Measurements from ENCODE around the gene TGM1.
A peak's percentile ranks its signal among the peaks of the same experiment; 100 is the strongest.

The TGM1 gene

DNA sequence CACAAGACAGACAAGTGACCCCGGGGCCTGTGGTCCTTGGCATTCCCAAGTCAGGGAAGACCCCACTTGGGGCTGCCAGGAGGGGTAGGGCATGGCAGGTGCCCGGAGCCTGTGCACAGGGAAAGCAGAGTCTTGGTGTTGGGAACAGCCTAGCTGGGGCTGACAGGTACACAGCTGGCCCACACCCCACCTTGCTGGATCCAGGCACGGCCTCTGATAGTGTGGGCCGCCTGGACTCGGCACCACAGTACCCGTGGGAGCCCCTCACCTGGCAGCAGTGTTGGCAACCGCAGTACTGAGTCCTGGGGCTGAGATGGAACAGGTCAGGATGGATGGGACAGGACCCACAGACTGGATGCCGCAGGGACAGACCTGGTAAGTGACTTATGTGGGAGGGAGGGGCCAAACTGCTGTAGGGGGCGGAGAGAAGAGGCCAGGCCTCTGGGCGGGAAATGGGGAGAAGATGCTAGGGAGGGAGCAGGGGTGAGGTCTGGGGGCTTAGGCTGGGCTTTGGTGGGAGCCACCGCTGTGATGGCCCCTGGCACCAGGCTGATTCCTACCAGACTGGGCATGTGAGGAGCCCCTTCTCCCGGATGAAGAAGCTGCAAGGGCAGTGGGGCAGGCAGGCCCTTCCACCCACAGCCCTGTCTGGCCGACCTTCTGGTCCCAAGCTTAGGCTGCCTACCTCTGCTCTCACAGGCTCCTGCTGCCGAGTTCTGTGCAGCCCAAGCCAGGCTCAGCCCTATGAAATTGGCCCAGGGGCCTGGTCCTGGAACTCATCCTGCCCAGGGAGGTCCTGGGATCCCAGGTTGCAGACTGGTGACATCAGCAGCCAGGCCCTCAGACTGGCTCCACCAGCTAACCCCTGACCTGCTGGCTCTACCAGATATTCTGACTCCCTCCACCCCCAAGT lies at the start of gene TGM1:
Gene TGM1 (minus strand): TSS at position 357 of the 913 bp plus-strand sequence. CDS start 825 bp downstream, outside the sequence.
- DNase-seq = no peak

DNA sequence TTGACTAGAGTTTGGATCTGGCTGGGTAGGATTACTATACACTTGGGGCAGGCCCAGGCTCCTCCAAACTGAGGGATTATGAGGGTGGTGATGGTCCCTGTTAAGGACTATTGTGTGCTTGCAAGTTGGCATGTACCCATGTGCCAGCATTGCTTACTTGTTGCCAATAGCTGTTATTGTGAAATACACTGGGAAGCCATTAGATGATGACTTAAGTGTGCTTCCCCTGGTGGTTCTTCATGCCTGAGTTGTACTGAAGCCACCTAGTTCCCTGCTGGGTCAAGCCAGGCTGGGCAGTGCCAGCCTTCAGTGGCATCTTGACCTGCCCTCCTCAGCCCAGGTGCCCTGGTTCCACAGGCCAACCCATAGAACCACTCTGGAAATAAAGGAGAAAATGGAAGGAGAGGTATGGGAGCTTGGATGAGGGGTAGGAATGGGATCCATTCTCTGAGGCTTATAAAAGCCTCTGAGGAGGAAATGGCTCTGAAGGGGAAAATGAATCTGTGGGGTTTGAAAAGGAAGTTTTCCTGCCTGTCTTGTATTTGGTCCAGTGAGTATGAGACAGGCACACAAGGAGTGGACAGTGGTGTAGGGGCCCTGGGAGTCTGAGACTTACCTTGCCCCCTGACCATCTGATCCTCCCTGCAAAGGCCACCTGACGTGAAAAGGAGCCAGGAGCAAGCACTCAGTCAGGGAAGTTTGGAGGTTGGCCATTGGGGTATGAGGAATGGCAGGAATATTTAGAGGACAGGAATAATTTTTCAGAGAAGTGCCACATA lies 49.0 kb upstream of the TGM1 start:
- DNase-seq = no peak

DNA sequence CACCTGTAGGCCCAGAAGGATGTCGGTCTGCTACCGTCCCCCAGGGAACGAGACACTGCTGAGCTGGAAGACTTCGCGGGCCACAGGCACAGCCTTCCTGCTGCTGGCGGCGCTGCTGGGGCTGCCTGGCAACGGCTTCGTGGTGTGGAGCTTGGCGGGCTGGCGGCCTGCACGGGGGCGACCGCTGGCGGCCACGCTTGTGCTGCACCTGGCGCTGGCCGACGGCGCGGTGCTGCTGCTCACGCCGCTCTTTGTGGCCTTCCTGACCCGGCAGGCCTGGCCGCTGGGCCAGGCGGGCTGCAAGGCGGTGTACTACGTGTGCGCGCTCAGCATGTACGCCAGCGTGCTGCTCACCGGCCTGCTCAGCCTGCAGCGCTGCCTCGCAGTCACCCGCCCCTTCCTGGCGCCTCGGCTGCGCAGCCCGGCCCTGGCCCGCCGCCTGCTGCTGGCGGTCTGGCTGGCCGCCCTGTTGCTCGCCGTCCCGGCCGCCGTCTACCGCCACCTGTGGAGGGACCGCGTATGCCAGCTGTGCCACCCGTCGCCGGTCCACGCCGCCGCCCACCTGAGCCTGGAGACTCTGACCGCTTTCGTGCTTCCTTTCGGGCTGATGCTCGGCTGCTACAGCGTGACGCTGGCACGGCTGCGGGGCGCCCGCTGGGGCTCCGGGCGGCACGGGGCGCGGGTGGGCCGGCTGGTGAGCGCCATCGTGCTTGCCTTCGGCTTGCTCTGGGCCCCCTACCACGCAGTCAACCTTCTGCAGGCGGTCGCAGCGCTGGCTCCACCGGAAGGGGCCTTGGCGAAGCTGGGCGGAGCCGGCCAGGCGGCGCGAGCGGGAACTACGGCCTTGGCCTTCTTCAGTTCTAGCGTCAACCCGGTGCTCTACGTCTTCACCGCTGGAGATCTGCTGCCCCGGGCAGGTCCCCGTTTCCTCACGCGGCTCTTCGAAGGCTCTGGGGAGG lies 47.9 kb upstream of the TGM1 start, which contains the start of gene LTB4R:
Gene LTB4R (plus strand): TSS at position 857 of the 959 bp plus-strand sequence. CDS start 4,150 bp downstream, outside the sequence.
- peak; percentile 80 to 85 for DNase-seq

DNA sequence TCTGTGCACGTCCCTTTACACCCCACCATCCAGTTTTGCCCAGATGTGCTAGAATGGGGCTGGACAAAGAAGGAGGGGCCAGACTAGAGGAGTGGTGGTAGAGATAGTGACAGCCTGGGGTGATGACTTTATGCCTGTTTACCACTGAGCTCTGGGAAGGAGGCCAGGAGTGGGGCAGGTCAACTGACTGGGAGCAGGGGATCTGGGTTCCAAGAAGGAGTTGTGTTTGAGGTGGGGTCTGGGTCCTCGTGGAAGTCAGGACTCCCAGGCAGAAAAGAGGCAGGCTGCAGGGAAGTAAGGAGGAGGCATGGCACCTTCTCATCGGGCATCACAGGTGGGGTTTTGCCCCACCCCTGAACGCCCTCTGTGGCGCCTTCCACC lies 47.3 kb upstream of the TGM1 start:
- DNase-seq = no peak

DNA sequence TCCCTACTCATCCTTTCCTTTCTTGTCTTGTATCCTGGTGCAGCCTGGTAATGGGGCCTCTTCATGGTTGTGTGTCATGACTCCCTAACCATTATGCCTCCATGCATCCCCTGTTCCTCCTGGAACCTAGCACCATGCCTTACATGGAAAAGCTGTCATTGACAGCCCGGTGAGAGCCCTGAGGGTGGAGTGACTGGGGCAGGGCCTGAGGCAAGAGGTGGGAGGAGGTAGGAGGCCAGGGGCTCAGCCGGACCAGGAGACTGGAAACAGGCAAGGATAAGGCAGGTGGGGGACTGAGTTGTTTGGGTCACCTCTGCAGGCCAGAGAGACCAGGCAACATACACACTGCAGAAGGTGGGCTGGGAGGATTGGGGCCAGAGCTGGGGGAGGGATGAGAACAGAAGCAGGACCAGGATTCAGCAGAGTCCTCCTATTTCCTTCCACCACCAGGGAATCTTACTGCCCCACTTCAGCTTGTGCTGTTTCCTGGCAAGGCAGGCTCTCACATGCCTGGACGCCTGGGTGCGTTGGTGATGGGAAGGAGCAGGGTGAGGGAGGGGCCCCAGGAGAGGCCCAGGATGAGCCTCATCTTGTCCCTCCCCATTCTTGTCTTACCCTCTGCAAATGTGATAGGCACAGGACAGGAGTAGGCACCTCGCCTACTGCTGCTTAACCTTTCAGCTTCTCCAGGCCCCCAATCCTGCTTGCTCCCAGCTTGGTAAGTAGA lies 46.7 kb upstream of the TGM1 start, which contains the start of gene LTB4R2:
Gene LTB4R2 (plus strand): TSS at position 603 of the 727 bp plus-strand sequence. CDS start 525 bp downstream, outside the sequence.
- DNase-seq = no peak

DNA sequence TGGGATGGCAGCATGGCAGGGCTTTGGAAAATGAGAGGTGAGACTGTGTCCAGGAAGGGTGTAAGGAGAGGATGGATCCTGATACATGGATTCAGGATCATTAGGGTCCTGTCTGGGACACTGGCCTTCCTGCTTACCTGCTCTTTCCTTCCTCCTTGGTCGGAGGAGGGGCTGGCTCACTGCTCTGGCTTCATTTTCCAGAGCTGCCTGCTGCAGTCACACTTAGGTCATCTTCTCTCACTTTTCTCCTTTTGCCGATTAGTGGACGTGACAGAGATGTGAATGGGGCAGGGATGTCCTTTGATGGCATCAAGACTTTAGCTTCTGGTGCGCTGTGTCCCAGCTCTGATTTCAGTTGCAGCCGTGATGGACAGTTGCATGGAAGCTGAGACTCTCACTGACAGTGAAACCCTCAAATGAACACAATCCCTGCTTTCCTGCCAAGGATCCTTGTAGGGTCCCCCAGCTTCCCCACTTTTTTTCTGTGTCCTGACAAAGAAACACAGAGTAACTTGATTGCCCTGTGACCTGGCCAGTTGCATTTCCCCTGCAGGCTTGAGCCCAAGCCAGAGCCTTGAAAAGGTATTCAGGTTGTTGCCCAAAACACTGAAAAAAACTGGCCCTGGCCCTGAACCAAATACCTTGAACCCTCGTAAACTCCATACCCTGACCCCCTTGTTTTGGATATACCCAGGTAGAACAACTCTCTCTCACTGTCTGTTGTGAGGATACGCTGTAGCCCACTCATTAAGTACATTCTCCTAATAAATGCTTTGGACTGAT lies 45.6 kb upstream of the TGM1 start:
- no peak for DNase-seq

DNA sequence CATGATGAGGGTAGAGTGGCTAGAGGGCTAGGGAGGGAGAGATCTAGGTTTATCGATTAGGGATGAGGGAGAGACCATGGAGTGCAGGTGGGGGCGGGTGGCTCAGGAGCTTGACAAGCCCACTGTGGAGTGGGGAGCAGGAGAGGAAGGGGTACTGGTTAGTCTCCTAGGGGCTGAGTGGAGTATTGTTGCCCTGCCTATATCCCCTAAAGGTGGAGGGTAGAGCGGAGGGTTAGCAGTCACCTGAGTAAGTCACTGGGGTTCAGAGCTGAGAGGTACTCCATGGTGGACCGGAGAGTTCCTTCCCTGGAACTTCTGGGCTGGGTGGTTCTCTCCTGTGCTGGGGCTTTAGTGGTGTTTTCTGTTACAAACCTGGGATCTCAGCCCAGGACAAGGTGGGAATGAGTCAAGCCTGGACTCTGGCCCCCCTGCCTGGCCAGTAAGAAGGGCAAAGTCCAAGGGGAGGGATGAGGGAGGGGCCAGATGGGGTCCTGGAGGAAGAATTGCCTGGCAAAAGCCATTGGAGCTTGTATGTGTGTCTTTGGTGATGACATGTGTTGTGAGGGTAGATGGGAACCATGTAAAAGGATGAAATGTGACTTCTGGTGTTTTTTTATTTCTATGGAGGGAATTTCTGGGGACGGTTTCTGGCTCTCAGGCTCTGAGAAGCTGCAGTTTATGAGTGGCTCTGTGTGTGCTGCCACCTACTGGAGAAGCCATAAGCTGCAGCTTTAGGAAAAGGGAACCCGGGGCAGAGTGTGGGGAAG lies 44.8 kb upstream of the TGM1 start, which contains the start of gene CIDEB:
Gene CIDEB (minus strand): TSS at position 403 of the 767 bp plus-strand sequence. CDS start 119 bp downstream, at position 284.
- peak; percentile 54 to 67 for DNase-seq

DNA sequence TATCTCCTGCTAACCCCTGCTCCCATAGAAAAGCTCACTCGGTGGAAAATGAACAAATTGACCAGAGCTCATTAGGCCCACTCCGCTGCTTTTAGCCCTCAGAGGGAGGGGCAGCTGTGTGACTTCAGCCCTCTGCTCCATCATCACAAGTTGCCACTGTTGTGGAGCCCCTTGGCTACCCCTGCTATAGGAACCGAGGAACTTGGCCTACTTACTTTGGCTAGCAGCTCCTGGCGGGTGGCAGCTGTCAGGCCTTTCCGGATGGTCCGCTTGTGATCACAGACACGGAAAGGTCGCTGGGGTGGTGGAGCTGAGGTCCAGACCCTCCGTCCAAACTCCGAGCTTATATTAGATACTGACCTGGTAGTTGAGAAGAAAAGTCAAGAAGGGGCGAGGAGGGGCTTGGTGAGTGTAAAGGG lies 44.2 kb upstream of the TGM1 start:
- DNase-seq = no peak

DNA sequence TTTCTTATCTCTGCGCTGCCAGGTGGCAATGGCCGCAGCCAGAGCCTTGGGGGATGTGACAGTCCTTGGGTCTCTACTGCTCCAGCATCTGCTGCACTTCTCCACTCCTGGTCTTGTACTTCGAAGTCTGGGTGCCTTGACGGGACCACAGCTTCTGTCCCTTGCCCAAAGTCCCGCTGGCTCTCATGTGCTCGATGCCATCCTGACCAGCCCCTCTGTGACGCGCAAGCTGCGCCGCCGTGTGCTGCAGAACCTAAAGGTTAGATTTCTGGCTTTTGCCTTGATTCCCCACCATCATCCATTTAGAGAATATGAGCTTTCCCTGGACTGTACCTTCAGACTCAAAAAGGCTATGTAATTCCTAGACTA lies 41.0 kb upstream of the TGM1 start:
- DNase-seq = no peak

DNA sequence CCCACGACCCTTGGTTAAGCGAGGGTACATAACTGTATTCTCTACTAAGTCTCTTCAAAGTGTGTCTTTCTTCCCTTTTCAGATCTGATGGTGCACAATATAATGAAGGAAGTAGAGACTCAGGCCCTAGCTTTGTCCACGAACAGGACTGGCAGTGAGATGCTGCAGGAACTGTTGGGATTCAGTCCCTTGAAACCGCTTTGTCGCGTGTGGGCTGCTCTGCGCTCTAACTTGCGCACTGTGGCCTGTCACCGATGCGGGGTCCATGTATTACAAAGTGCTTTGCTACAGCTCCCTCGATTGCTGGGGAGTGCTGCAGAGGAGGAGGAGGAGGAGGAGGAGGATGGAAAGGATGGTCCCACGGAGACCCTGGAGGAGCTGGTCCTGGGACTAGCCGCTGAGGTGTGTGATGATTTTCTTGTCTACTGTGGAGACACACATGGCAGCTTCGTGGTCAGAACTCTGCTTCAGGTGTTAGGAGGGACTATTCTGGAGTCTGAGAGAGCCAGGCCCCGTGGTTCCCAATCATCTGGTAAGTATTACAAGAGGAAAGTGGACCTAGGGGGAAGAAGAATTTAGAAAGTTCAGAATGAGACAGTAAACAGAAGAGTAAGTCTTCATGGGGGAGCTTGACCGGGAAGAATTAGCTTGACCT lies 37.5 kb upstream of the TGM1 start:
- no peak for DNase-seq

DNA sequence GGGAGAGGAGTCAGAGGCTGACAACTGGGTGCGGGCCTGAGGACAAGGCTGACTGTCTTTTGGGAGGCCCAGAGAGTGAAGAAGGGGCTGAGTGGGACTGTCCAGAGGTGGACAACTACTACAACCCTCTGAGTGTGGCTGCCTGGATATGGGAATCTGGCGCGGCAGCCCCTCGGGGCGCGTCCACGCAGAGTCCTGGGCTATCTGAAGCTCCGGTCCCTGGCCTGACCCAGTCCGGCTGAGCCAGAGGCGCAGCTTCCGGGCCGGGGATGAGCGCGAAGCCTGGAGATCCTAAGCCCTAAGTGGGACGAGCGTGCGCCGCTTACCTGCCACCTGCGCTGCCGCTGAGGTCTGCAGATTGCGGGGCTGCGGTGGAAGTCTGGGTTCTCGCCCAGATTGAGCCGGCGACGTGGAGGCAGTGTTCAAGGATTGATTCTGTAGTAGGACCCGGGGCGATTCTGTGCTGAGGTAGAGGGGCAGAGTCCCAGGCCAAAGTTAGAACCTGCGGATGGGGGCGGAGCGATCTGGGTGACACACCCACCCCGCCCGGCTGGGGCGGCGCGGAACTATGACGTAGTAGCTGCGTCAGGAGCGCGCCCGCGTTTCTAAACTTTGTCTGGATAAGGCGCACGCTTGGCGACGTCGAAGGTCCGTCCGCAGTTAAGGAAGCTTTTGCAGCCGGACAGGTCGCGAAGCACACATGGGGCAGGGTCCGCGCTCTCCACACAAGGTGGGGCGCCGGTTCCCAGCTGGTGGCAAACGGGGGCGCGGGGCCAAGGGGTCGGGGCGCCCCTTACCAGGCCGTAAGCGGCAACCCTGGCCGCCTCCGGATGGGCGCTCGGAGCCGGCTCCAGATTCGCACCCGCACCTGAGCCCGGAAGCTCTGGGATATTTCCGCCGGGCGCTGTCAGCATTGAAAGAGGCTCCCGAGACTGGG lies 36.5 kb upstream of the TGM1 start, which contains the start of the genes DHRS1 and NOP9:
Gene DHRS1 (minus strand): TSS at position 526 of the 937 bp plus-strand sequence. CDS start 674 bp downstream, outside the sequence.
Gene NOP9 (plus strand): TSS at position 596 of the 937 bp plus-strand sequence. CDS start 105 bp downstream, at position 701.
- DNase-seq = peak; percentile 77 to 80

DNA sequence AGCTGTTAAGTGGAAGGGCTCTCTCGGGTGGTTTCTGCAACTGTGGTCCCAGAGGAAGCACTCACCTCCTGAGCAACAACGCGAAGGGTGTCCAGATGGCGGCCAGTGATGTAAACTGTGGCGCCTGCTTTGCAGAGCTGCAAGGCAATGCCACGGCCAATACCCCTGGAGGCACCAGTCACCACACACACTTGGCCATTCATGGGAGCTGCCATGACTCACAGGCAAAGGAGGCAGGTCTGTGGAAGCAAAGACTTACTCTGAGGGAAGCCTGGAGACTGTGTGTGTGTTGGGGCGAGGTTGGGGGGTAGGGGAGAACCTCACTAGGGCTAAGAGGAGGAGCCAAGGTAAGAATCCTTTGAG lies 35.9 kb upstream of the TGM1 start:
- peak; percentile 9 to 31 for DNase-seq

DNA sequence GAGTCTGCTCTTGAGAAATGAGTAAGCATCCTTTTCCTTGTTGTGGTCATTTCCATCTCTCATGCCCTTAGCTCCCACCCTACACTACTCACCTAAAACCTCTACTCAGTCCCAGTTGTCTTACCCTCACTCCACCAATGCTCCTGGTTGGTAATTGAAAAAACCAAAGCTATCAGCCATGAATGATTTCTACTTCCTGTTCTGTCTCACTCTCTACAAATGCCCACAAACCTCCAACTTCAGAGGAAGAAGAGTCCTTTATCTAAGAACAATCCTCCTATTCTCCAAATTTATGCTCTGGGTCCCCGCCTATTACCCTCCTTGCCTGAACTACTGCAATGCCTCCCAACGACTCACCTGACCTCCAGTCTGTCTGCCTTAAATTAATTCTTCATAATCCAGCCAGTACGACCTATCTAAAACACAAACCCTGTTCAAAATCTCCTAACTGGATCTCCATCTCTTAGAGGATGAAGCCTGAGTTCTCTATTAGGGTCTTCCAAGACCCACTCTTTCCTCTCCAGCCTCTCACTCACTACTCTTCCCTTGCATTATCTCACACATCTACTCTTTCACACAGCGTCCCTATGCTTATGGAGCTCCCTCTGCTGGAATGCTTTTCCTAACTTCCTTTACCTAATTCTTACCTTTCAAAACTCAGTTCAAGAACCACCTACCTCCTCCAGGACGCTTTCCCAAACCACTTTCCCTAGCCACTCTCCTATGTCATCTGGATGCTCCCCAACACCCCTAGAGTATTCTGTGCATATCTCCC lies 34.4 kb upstream of the TGM1 start:
- DNase-seq = peak; percentile 43 to 47

DNA sequence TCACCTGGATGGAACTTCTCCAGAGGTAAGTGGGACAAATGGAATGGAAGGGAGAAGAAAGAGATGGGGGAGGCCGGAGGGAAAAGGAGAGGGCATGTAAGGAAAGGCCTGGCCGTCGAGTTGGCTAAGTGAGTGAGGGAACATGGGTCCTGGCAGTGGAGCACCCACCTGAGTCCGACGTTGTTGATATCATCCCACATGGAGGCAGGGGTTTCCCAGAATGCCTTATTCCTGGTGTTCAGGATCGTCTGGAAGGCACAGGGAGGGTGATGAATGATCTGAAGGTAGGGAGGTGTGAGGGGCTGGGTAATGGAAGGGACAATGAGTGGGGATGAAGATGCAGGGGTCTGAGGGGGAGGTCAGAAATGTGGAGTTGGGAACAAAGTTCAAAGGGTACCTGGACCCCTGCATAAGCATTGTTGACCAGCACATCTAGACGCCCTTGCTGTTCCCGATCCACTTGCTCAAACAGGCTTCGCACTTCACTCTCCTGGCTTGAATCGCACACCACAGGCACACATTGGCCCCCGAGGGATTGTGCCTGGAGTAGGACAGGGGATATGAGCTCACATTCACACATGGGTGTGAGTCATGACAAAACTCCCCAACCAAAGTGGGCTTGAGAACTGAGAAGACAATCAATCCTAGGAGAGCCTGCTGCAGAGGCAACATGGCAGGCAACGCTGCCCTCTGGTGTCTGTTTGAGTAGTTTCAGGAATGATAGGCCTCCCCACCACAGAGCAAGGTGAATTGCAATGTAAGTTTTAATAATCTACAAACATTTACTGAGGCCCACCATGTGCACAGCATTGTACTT lies 33.6 kb upstream of the TGM1 start:
- peak; percentile 71 to 75 for DNase-seq

DNA sequence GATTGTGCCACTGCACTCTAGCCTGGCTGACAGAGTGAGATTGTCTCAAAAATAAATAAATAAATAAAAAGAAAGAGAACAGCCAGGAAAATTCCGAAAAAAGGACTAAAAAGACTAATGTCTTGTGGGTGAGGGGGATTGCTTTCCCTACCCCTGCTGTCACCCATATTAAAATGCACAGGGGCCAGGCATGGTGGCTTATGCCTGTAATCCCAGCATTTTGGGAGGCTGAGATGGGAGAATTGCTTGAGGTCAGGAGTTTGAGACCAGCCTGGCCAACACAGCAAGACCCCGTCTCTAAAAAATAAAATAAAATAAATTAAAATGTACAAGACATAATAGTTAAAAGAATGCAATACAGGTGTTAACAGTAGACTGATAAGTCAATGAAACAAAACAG lies 30.5 kb upstream of the TGM1 start:
- DNase-seq = no peak

DNA sequence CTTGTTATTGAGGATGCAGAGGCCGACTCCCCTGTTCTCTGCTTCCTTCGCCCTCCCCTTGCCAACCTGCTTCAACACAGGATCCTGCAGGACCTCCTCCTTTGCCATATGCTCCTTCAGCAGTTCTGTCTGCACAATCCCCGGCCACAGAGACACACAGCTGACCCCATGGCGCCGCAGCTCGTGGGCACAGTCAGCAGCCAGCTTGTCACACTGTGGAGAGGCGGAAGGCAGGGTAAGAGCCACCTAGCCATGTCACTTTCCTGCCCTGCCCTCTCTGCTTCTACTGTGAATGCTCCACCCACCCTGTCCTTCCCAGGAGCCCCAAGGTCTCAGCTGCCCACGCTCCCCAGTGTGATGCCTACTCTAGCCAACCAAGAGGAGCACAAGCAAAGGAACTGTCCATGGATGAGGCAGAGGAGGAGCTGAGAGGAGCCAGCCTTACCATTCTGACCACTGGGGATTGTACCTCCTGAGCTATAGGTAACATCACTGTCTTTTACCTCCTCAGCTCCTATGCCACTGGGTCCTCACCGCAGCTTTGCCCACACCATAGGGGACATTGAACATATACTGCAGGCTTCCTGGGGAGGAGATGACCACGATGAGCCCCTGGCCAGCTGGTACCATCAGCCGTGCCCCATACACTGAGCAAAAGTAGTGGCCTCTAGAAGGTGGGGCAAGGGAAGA lies 29.3 kb upstream of the TGM1 start:
- no peak for DNase-seq
